Testis (tissue), 2 donors: ENCODE results near the gene SLC30A1.

Source experiments
- CTCF ChIP-seq, 3 experiments: fragments of 450-650 bp in 2 of 3; fragments of 200-600 bp in 1 of 3; sonication (generic) in 1 of 3; IDR thresholded peaks; one replicate each; pipeline ENCODE4 v1.5.1; 2016 to 2019; ENCODE audit warnings: antibody characterized with exemption in 3 of 3, mild to moderate bottlenecking in 2 of 3, moderate library complexity in 1 of 3
- POLR2A ChIP-seq: fragments of 450-650 bp; IDR thresholded peaks from one replicate; pipeline ENCODE4 v1.6.1; 2017; ENCODE audit warnings: antibody characterized with exemption, mild to moderate bottlenecking, moderate library complexity

GRCh38 chr1:211525101-211525676 lies 53.8 kb downstream of the SLC30A1 start:
- no peak for TF ChIP-seq CTCF (IDR thresholded peaks at IDR 0.05)
- TF ChIP-seq POLR2A, result no peak
